Cardiac fibroblast (primary cell): ENCODE data around the gene ARMC3.
A peak's percentile ranks its signal among the peaks of the same experiment; 100 is the strongest.

Source experiments
- DNase-seq, 2 donors: peaks; one replicate each; pipeline versions ENCODE4 v3.0.0 to v3.0.0-alpha.2; 2010; ENCODE audit warnings: low read depth in 2 of 2
- H3K4me3 ChIP-seq, 2 donors: replicated peaks in 1 of 2; 1 replicate in 1 of 2; 2 replicates in 1 of 2; pipeline ENCODE4 v1.5.1; 2011; ENCODE audit warnings: low read depth in 2 of 2, low read length in 2 of 2, mild to moderate bottlenecking in 2 of 2, moderate library complexity in 1 of 2
- CTCF ChIP-seq: IDR thresholded peaks from one replicate; pipeline ENCODE4 v1.5.1; 2011; ENCODE audit warnings: low read depth, mild to moderate bottlenecking, low read length, inconsistent platforms

The ARMC3 gene

GRCh38 chr10:23038172-23038571 is 110.3 kb downstream of the ARMC3 start:
- DNase-seq: no peak
- TF ChIP-seq CTCF: no peak
- no peak overlapping the region for H3K4me3 ChIP-seq

GRCh38 chr10:23040002-23040401 is 112.1 kb downstream of the ARMC3 start:
- no peak overlapping the region for H3K4me3 ChIP-seq
- no peak for TF ChIP-seq CTCF
- DNase-seq: no peak

- no peak for DNase-seq
- TF ChIP-seq CTCF: no peak
- no peak overlapping the region for H3K4me3 ChIP-seq
These were observed 118.2 kb downstream of the ARMC3 start for GRCh38 chr10:23046027-23046426.

- DNase-seq: peak; percentile 12
- no peak overlapping the region for H3K4me3 ChIP-seq
- no peak for TF ChIP-seq CTCF
These were observed 119.6 kb downstream of the ARMC3 start for GRCh38 chr10:23047201-23048050.

- H3K4me3 ChIP-seq: no peak overlapping the region
- TF ChIP-seq CTCF: no peak
- no peak for DNase-seq
These were observed 120.3 kb downstream of the ARMC3 start for GRCh38 chr10:23048191-23048590.

GRCh38 chr10:23051278-23051677 is 123.4 kb downstream of the ARMC3 start:
- TF ChIP-seq CTCF: no peak
- no peak overlapping the region for H3K4me3 ChIP-seq
- DNase-seq: no peak
